HUES64 (cell line): ENCODE results near the gene TFAP2C.

Experiments
- H3K27ac ChIP-seq: 2 replicates; pipeline ENCODE4 v1.7.0; 2013; ENCODE audit warnings: low read depth, low read length, inconsistent platforms
- H3K27me3 ChIP-seq: 2 replicates; pipeline ENCODE4 v1.6.1; 2013; ENCODE audit warnings: mild to moderate bottlenecking, low read length; ENCODE audit not compliant: insufficient read depth
- H3K36me3 ChIP-seq: 2 replicates; pipeline ENCODE4 v1.6.1; 2013; ENCODE audit warnings: mild to moderate bottlenecking, low read length; ENCODE audit not compliant: insufficient read depth
- H3K4me1 ChIP-seq: 2 replicates; pipeline ENCODE4 v1.6.1; 2013; ENCODE audit warnings: mild to moderate bottlenecking, low read length, moderate library complexity; ENCODE audit not compliant: insufficient read depth
- H3K4me3 ChIP-seq: 2 replicates; pipeline ENCODE4 v1.5.1; 2013; ENCODE audit warnings: mild to moderate bottlenecking, low read length, moderate library complexity
- H3K9ac ChIP-seq: 2 replicates; pipeline ENCODE4 v1.6.1; 2013; ENCODE audit warnings: mild to moderate bottlenecking, low read depth, low read length
- H3K9me3 ChIP-seq: 2 replicates; pipeline ENCODE4 v1.6.1; 2013; ENCODE audit warnings: low read depth, low read length; ENCODE audit not compliant: insufficient read depth
- WGBS: fragments of 150-250, 120-280 bp; methylation state at CpG from one replicate; pipeline ENCODE4 v1.1.7; 2013; ENCODE audit warnings: missing lambda C conversion rate; 5-methylcytosine and 5-hydroxymethylcytosine counted together

Gene TFAP2C

DNA sequence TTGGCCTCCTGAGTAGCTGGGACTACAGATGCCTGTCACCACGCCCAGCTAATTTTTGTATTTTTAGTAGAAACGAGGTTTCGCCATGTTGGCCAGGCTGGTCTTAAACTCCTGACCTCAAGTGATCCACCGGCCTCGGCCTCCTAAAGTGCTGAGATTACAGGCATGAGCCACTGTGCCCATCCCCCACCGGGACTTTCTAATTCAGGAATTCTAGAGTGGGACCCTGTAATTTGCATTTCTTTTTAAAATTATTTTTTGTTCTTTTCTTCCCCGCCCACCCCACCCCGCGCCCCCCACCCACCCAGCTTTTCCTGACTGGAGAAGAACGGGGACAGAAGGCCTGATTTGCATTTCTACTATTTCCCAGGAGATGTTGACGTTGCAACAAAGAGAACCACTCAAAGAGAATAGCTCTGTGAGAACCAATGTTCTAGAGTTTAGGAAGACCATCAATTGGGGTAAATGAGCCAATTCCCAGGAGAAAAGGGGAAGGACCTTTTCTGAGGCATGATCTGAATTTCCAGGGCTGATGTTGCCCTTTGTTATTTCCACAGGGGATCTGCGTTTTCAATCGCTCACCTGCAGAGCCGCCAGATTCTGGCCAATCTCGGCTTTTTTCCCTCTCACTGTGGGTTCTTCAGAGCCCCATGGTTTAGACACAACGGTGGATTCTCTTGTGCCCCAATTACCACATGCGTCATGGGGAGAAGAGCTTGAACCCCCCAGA is 33.2 kb upstream of the TFAP2C start:
- H3K27ac ChIP-seq, result peak overlapping the region; percentile 62; the same call in 1 of the 2 replicates
- no peak overlapping the region for H3K9ac ChIP-seq
- 68% methylated on average over 14 of the region's 17 CpGs for WGBS
- H3K27me3 ChIP-seq, result no peaks in the 10 kb centered on the region
- no peak overlapping the region for H3K4me3 ChIP-seq
- H3K36me3 ChIP-seq, result no peaks in the 10 kb centered on the region
- no peaks in the 10 kb centered on the region for H3K9me3 ChIP-seq
- H3K4me1 ChIP-seq, result peaks cover 12% of the 10 kb centered on the region

GRCh38 chr20:56601166-56601565 is 27.9 kb upstream of the TFAP2C start:
- Histone ChIP-seq H3K27me3 (no peaks in the 10 kb centered on the region), H3K36me3 (no peaks in the 10 kb centered on the region), H3K9me3 (no peaks in the 10 kb centered on the region), H3K4me1 (no peaks in the 10 kb centered on the region), H3K4me3 (no peak overlapping the region), H3K9ac (no peak overlapping the region), H3K27ac (no peak overlapping the region)
- 91% methylated on average over 2 of the region's 2 CpGs for WGBS

GRCh38 chr20:56604673-56605072 is 24.4 kb upstream of the TFAP2C start:
- H3K36me3 ChIP-seq, result no peaks in the 10 kb centered on the region
- no peaks in the 10 kb centered on the region for H3K27me3 ChIP-seq
- no peaks in the 10 kb centered on the region for H3K9me3 ChIP-seq
- WGBS, result 94% methylated on average over 10 of the region's 10 CpGs
- no peak overlapping the region for H3K4me3 ChIP-seq
- H3K9ac ChIP-seq, result no peak overlapping the region
- no peak overlapping the region for H3K27ac ChIP-seq
- 0 out of 2 replicates have a peak, but pooled peaks cover 3% of the 10 kb centered on the region for H3K4me1 ChIP-seq

- Histone ChIP-seq H3K9me3 (no peaks in the 10 kb centered on the region), H3K27me3 (no peaks in the 10 kb centered on the region), H3K9ac (no peak overlapping the region), H3K27ac (no peak overlapping the region), H3K4me3 (no peak overlapping the region), H3K4me1 (0 out of 2 replicates have a peak, but pooled peaks cover 3% of the 10 kb centered on the region), H3K36me3 (no peaks in the 10 kb centered on the region)
- WGBS, result 90% methylated on average over 5 of the region's 6 CpGs
Measured at GRCh38 chr20:56605261-56605996, 23.7 kb upstream of the TFAP2C start.

- H3K9ac ChIP-seq, result no peak overlapping the region
- H3K27me3 ChIP-seq, result no peaks in the 10 kb centered on the region
- H3K4me3 ChIP-seq, result no peak overlapping the region
- H3K9me3 ChIP-seq, result no peaks in the 10 kb centered on the region
- H3K4me1 ChIP-seq, result 0 out of 2 replicates have a peak, but pooled peaks cover 3% of the 10 kb centered on the region
- H3K36me3 ChIP-seq, result no peaks in the 10 kb centered on the region
- WGBS, result 89% methylated on average over 8 of the region's 8 CpGs
- H3K27ac ChIP-seq, result no peak overlapping the region
Measured at GRCh38 chr20:56606174-56606945, 22.7 kb upstream of the TFAP2C start.

GRCh38 chr20:56607061-56607704 is 21.9 kb upstream of the TFAP2C start:
- Histone ChIP-seq H3K9ac (no peak overlapping the region), H3K4me1 (0 out of 2 replicates have a peak, but pooled peaks cover 3% of the 10 kb centered on the region), H3K27me3 (no peaks in the 10 kb centered on the region), H3K4me3 (no peak overlapping the region), H3K9me3 (no peaks in the 10 kb centered on the region), H3K27ac (no peak overlapping the region), H3K36me3 (no peaks in the 10 kb centered on the region)
- WGBS, result 84% methylated on average over 10 of the region's 11 CpGs

DNA sequence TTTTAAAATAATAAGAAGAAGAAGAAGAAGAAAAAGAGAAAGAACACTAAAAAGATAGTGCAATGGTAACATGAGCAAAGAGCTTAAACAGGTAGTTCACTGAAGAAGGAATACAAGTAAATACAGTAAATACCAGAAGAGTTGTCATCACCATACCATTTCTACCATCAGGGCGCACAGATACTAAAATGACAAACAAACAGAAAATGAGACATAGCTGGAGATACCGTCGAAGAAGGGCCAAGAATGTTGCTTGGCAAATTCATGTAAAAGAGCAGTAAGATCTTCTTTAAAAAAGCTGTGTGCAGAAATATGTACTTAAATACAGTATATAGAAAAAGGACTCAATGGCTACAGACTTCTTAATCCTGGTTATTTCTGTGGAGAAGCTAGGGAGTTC is 20.7 kb upstream of the TFAP2C start:
- whole genome bisulfite sequencing, result 100% methylated on average over 3 of the region's 3 CpGs
- Histone ChIP-seq H3K9ac (no peak overlapping the region), H3K4me3 (no peak overlapping the region), H3K36me3 (no peaks in the 10 kb centered on the region), H3K9me3 (no peaks in the 10 kb centered on the region), H3K4me1 (0 out of 2 replicates have a peak, but pooled peaks cover 3% of the 10 kb centered on the region), H3K27ac (no peak overlapping the region), H3K27me3 (no peaks in the 10 kb centered on the region)

- 97% methylated on average over 3 of the region's 3 CpGs for WGBS
- Histone ChIP-seq H3K9ac (no peak overlapping the region), H3K4me3 (no peak overlapping the region), H3K9me3 (no peaks in the 10 kb centered on the region), H3K4me1 (0 out of 2 replicates have a peak, but pooled peaks cover 3% of the 10 kb centered on the region), H3K36me3 (no peaks in the 10 kb centered on the region), H3K27ac (no peak overlapping the region), H3K27me3 (no peaks in the 10 kb centered on the region)
Measured at GRCh38 chr20:56609321-56609720, 19.8 kb upstream of the TFAP2C start.

DNA sequence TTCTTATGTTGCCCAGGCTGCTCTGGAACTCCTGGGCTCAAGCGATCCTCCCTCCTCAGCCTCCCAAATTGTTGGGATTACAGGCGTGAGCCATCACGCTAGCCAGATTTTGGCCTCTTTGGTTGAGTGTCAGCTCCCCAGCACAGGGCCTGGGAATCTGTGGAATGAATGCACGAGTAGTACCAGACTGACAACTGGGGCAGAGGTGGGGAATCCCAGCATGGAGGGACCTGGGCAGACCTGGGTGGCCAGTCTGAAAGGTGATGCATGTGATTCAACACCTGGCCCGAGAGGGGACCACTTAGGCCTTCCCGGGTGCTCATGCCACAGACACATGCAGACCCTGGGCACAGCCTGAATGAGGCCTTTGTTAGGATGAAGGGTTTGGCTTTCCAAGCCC is 19.0 kb upstream of the TFAP2C start:
- no peak overlapping the region for H3K27ac ChIP-seq
- no peaks in the 10 kb centered on the region for H3K9me3 ChIP-seq
- no peaks in the 10 kb centered on the region for H3K27me3 ChIP-seq
- H3K4me1 ChIP-seq, result 0 out of 2 replicates have a peak, but pooled peaks cover 3% of the 10 kb centered on the region
- 95% methylated on average over 6 of the region's 6 CpGs for WGBS
- no peak overlapping the region for H3K9ac ChIP-seq
- no peak overlapping the region for H3K4me3 ChIP-seq
- no peaks in the 10 kb centered on the region for H3K36me3 ChIP-seq

- H3K9ac ChIP-seq, result no peak overlapping the region
- H3K27ac ChIP-seq, result no peak overlapping the region
- 98% methylated on average over 2 of the region's 2 CpGs for WGBS
- H3K4me1 ChIP-seq, result no peaks in the 10 kb centered on the region
- no peaks in the 10 kb centered on the region for H3K9me3 ChIP-seq
- H3K36me3 ChIP-seq, result no peaks in the 10 kb centered on the region
- no peak overlapping the region for H3K4me3 ChIP-seq
- H3K27me3 ChIP-seq, result no peaks in the 10 kb centered on the region
Measured at GRCh38 chr20:56614196-56614595, 14.9 kb upstream of the TFAP2C start.
